Activated naive CD4-positive, alpha-beta T cell treated with Interleukin-2 at 50 U/mL for 16 hours (primary cell): ENCODE data around the gene MED13L.

Source experiments
- DNase-seq: peaks from one replicate; pipeline ENCODE4 v3.0.0-alpha.2; 2020

Gene MED13L

DNA sequence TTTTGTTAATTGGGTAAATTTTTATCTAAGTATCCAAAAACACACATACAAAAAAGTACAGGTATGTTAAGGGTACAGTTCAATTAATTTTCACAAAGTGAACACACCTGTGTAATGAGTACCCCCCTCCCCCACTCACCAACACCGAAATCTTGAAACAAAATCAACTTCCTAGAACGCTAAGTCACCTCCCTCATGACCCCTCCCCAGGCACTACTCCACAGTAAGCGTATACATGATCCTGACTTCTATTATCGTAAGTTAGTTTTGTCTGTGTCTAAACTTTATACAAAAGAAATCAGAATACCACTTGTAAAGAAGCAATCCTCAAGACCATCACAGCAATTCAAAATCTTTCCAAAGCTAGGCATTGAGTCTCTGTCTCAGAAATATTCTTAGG lies 100.5 kb downstream of the MED13L start:
- DNase-seq, result no peak

DNA sequence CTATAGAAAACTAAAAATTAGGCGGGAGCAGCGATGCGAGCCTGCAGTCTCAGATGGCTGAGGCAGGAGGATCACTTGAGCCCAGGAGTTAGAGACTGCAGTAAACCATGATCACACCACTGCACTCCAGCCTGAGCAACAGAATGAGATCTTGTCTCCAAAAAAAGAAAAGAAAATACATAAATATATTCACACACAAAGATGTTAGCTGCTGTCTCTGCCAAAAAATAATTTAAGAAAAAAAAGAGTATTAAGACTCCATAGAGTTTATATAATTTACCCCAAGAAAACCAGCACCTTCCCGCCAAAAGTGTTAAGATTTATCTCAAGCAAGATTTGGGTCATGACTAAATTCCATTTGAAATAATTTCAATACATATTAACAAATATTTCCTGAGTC lies 102.6 kb downstream of the MED13L start:
- no peak for DNase-seq

DNA sequence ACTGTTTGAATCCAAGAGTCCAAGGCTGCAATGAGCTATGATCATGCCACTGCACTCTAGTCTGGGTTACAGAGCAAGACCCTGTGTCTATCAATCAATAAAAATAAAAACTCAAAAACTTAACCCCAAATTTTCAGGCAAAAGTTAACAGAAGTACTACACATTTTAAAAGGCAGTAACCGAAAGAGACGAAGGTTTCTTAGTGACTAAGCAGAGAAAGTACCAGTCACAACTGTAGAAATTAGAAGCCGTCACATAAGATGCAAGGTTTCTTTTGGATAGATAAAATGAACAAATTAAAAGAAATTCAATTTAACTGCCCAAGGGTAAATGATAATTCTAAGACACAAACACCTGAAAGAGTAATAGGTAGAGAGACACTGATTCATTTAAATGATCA lies 103.5 kb downstream of the MED13L start:
- no peak for DNase-seq

DNA sequence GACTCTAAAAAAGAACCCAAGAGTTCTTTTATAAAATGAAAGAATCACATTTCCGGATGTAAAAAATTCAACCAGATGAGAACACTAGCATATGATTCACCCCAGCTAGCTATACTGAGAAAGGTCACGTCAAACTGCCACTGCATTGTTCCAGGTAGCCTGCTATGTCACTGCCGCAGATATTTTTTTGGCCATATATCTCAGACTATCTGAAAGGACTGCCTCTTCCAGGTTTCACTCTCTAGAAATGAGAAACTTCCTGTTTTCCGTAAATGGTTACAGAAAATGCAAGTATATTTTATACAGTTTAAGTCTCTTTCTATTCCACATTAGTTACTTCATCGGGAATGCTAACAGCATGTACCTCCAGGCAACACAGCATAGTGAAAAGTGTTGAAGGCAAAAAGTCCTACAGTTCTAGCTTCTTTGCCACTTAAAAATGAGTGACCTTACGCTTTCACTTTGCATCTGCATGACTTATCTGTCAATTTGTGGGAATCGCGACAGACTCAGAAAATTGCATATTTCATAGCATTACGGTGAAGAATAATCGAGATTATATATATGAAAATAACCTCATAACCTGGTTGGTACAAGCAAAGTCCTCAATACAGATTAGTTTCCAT lies 105.2 kb downstream of the MED13L start:
- DNase-seq, result peak; percentile 34

DNA sequence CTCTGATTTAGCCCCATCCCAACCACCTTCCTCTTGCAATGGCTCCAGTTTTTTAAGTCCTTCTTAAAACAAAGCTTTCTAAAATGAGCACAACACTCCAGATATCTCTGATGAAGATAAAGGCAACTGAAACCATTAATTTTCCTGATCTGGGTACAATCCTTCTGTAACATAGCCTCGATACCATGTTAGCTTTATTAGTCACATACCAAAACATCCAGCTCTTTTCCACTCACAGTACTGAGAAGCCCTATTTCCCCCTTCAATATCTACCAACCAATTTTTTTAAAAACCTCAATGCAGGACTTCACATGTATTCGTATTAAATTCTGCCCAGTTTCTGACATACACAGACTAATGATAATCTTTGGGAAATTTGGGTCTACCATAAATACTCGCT lies 105.9 kb downstream of the MED13L start:
- DNase-seq, result no peak

DNA sequence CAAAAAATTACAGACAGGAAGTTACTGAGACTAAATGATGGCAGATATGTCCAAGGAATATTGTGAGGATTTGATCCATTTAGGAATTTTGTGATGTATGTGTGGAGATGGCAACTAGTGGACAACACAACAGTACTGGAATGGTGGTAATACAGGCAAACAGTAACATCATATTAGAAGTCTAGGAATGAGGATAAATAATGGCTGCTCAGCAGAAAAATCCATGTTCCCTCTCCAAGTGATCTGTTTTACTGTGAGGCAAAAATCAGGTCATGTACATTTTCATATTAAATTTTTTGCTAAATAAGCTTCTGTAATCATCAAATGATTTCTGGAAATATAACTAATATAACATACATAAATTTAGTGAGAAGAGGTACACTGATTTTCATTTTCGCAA lies 108.4 kb downstream of the MED13L start:
- DNase-seq, result no peak

DNA sequence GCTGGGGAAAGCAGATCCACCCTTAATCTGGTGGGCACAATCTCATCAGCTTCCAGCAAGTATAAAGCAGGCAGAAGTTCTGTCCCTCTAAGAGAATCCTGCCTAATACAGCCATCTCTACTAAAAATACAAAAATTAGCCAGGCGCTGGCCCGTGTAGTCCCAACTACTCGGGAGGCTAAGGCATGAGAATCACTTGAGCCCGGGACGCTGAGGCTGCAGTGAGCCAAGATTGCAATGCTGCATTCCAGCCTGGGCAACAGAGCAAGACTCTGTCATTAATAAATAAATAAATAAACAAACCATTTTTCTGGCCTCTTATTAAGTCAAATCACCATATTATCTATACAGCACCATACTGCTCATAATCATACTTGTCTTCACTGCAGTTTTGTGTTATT lies 111.2 kb downstream of the MED13L start:
- no peak for DNase-seq

DNA sequence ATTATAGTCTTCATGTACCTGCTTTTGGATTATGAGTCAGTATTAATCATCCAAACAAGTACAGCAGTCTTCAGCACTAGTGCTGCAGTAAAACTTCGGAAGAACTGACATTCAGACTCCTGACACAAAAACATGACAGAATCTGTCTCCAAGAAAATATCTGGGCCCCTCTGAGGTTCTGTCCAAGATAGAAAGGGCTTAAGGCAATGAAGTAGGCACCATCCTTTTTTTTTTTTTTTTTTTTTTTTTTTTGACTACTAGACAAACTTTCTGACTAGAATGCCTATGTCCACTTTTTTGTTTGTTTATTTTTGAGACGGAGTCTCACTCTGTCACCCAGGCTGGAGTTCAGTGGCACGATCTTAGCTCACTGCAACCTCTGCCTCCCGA lies 112.5 kb downstream of the MED13L start:
- no peak for DNase-seq

DNA sequence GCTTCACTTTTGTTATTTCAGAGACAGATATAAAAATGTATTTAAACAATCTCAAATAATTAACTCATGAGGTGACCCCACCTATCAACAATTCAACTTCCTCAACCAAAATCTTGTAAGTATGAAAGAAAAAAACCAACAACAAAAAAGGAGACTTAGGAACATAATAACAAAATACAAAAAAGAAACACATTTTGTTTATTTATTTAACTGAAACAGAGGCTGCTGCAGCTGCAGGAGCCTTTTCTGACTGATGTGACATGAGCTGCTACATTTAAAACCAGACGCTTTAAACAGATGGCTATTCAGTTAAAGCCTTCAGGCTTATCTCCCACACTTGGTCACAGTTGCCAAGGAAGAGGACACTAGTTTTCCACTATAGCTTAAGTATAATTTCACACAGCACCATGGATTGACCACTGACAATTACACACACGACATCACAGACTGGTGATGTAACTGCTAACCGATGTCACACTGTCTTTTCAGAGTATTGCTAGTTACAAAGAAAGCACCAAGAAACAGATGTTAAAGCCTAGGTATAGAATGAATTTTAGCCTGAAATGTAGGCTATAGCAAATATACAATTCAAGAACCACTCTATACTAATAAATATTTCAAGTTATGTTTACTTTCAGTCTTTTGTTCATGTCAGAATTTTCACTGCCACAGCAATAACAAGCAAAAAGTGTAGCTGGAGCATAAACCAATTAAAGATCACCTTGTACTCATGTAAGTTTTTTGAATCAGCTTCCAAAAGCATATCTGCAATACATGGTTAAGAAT lies 113.0 kb downstream of the MED13L start:
- no peak for DNase-seq

DNA sequence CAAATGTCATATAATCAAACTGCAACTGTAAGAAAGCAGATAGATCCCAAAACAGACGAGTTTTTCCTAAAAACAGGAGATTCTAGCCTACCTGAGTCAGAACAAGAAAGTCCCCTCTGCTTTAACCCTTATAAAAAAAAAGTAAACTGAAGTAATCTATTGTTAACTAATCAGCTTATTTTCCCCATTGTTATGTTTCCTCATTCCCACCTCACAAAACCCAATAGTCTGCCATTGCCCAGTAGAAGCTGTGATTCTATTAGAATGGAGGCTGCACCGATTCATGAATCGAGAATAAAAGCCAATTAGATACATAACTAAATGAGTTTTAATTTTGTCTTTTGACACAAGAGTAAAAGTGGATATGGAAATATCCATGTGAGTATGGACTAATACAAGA lies 115.4 kb downstream of the MED13L start:
- no peak for DNase-seq

DNA sequence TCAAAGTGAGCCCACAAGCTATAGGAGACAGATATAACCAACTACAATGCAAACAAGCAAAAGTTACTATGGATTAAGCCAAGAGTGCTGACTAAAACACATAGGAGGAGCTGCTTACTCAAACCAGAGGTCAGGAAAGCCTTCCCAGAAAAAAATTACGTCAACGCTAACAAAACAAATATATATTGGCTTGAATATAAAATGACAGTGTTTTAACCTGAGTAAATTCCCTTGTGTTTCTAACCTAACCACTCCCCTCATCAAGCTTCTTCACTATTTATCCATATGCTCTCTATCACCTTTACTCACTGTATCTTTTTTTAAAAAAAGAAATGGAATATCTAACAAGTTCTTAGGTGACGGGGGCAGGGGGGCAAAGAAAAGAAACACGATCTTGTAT lies 115.9 kb downstream of the MED13L start:
- no peak for DNase-seq

DNA sequence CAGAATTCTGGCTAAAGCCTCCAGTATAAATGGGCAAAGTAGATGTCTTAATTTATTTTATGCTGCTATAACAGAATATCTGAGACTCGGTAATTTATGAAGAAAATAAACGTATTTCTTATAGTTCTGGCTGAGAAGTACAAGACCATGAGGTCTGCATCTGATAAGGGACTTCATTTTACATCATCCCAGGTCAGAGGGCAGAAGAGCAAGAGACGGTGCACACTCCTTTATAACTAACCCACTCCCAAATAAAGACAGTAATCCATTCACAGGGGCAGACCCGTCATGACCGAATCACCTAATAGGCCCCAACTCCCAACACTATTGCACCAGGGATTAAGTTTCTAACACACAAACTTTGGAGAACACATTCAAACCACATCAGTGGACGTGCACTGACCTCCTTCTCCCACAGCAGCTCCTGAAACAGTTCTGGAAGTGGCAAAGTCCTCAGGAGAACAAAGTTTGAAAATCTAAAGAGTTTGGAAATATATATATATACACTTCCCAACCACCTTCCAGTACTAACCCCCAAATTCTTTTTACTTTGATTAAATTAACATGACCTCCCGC lies 116.5 kb downstream of the MED13L start:
- no peak for DNase-seq

DNA sequence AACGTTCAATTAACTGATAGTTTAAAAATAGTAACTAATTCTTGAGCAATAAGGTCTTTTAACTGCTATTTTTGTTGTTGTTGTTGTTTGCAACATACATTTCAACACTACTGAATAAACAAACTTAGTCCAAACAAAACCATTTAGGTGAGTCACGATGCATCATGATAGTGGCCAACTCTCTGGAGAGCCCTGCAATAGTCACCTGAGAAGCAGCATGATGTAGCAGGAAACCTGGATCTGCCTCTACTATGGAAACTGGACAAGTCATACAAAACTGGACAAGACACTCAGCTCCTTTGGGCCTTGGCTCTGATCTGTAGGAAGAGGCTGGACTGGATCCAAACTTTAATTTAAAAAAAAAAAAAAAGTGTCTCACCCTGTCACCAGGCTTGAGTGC lies 117.3 kb downstream of the MED13L start:
- no peak for DNase-seq

DNA sequence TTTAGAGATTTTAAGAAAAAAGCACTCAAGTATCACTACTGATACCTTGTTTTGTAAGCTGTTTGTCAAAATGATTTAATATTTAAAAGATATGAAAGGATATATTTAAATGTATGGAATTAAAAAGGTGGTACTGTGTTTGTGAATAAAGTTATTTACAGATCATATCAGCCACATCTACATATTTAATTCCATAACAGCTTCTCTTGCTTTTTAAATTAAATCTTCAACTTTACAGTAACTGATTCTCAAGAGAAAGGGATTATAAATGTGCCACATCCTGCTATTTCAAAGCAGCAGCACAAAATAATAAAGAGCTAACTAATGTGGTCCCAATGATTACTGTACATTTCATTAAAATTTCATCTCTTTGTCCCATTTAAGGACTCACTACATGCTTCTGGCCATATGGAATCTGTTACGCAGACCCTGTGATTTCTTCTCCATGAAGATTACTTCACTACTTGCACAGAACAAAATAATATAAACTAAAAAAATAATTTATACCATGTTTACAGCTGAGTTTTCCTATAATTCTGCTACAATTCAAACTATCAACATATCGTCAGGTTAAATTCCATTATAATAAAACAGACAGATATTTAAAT lies 117.8 kb downstream of the MED13L start:
- no peak for DNase-seq

DNA sequence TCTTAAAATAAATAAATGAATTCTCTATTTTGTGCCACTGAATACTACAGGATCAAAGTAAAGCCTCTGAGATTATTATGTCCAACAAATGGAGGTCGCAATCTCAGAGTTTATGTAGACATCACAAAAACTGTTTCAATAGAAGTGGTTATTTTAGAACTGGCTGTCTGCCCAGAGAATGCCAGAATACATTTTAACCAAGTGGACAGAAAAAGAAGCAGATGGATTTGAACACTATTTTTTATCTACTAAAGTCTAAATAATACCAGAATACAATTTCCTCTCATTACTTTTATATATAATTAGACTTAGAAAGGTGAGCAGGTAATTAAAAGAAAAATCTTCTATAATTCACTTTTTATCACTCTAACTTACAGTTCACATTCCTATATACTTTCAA lies 118.3 kb downstream of the MED13L start:
- DNase-seq, result no peak

DNA sequence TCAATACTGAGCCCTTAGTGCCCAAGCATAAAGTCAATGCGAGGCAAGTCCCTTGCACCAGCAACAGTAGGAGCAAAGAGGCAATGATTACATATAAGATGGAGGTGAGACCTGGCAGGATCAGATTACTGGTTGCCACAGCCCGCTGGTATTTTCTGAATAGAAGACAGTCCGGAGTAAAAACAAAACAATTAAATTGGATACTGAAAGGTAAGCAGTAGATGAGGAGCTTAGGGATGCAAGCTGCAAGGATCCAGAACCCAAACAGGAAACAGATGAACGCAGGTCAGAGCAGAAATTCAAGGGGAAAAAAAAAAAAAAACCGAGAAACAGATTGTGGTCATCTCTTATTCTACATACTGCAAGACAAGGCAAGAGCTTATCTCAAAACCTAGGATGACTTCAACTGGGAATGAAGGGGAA lies 119.6 kb downstream of the MED13L start:
- no peak for DNase-seq

DNA sequence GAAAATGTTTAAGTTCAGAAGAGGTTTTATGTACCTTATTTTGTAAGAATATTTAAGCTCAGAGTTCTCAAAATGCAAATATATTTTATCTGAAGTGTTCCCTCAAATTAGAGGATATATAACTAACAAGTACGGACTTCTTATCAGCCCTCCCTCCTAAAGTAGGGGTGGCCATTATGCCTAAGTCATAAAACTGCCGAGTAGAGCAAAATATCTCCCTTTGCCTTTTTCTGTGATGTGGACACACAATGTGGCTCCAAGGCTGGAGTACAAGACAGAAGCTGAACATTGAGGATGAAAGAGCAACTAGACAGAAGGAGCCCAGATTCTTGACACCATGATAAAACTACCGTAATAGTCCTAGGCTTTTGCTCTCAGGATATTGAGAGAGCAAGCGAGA lies 120.9 kb downstream of the MED13L start:
- DNase-seq, result no peak

DNA sequence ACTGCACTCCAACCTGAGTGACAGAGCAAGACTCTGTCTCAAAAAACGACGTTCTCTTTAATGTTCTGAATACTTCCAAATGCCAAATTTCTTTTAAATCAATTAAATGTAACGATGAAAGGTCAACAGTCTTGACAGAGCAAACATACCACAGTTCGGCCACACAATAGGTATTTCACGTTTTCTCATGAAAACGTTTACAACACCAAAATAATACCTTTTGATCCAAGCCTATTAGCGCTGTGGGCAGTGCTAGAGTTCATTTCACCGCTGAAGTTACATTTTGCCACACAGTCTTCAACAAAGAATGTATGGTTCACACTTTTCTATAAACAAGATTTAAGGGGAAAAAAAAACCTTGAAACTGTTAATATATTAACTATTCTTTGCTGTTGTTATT lies 122.1 kb downstream of the MED13L start:
- no peak for DNase-seq

DNA sequence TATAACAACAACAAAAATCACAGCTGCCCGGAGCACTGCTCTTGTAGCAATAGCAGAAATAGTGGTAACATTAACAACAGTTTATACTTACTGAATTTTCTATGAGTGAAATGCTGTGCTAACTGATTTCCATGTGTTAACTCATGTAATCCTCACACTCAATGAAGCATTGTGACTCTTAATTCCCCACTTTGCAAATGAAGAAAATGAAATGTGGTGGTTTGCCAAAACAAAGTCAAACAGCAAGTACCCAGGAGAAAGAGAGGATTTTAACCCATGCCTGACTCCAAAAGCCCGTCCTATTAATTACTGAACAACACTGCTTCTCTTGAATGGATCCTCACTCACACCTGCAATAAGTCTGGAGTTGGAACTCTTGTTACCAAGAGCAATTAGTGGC lies 123.5 kb downstream of the MED13L start:
- no peak for DNase-seq

DNA sequence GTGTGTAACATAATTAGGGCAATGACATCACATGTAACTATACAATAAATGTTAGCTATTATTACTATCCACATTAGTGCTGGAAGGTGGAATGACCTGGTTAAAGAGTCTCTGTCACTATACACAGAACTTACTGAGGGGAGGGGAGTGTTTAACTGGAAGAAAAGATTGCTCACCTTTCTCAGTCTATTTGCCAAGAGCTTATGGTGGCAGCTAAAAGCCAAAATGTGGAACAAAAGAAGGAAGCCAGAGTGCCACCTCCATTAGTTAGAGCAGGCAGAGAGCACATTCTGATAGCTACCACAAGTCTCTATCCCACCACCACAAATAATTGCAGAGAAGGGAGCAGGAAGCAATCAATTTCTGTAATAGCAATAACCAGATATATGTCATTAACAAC lies 124.4 kb downstream of the MED13L start:
- no peak for DNase-seq

DNA sequence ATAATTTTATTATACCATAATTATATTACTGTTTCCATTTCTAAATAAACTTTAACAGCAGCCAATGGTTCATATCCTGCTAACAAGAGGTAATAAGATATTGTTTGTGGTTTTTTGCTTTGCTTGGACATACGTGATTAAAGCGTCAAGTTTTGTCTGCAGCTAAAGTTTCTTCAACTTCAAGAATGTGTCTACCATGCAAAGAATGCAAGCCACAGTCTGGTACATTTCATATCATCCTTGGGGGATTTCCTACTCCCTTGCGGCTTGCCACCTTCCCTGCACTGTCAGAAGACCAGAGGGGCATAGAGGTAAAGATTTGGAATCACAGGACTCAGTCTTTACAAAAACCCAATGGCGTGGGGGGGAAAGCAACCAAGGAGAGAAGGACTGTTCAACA lies 125.2 kb downstream of the MED13L start:
- no peak for DNase-seq

DNA sequence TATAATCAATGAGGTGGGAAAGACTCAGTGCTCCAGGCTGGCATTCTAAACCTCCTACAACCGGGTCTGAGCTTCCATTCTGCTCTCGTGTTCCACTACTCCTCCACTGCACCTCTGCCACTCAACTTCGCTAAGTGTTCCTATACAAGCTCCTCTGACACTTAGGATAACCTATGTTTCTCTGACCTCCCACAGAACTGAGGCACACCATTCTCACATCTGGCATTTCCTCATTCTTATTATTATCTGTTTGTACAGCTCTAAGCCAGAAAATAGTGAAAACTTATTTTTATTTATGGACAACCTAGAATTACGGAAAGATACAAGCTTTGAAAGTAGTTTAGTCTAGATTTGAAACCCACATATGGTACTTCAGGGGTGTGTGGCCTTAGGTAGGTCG lies 127.0 kb downstream of the MED13L start:
- no peak for DNase-seq

DNA sequence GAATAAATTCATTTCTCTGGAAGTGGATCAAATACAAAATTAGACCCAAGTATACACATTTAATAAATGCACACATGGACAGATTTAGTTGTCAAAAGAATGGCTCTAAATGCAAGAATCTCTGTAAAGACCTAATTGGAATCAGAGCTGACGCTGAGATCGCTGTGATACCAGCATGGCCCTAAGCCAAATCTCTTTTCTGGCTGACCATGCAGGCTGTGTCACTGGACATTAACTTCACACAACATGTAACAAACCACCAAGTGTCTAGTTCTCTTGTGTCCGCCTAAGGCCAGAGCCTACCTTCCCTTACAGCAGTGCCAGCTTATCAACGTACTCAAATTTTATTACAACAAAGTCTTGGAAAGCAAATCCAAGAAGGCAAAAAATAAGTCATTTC lies 127.5 kb downstream of the MED13L start:
- no peak for DNase-seq

DNA sequence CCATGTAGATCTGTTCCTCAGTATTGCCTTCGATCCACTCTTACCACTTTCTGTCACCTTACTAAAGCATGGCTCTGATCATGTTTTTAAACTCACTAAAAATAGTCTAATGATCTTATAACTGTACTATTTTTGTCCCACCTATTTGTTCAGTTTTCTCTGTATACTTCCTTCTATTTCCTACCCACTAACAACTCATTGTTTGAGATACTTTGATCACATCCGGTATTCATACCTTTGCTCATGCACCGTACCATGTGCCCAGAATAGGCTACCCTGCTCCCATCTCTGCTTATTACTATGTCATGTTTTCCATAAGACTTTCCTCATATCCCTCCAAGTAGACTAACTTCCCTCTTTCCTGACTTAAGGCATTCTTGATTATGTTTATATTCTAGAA lies 128.6 kb downstream of the MED13L start:
- DNase-seq, result no peak
